GM19238 (cell line): ENCODE measurements around the gene CFHR4.
"Not testable (repeated sequence)": the region's sequence is repeated elsewhere in the genome, so short reads cannot be mapped to it uniquely, and the experiment has no call there.

Source experiments
- DNase-seq: peaks from one replicate; pipeline ENCODE4 v3.0.0; 2011; ENCODE audit warnings: low spot score; ENCODE audit not compliant: insufficient read length

CFHR4 gene

GRCh38 chr1:196887515-196888239, at the start of gene CFHR4:
TSS of gene CFHR4 (plus strand) at chr1:196888052. CDS start at chr1:196888151, 99 bp downstream.
- DNase-seq, result no peak

- not testable (repeated sequence) for DNase-seq
Observed at GRCh38 chr1:196849613-196850492, 38.0 kb upstream of the CFHR4 start.

DNA sequence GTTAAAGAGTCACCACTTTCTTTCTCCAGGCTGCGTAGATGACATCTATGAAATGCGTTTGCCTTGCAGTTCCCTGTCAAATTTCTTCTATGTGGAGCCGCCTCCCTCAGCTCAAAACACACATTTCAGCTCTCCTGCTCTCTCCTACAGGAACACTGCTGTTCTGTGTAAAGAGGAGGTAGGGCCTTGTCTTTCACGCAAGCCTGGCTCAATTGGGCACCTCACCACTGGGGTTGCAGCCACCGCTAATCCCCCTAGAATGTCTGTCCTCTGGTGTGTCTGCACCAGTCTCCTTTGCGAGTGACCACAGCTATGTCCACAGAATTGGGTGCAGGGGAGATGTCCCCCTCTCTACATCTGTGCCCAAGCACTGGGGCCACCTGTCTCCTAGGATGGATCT, 31.8 kb upstream of the CFHR4 start:
- DNase-seq, result no peak

DNA sequence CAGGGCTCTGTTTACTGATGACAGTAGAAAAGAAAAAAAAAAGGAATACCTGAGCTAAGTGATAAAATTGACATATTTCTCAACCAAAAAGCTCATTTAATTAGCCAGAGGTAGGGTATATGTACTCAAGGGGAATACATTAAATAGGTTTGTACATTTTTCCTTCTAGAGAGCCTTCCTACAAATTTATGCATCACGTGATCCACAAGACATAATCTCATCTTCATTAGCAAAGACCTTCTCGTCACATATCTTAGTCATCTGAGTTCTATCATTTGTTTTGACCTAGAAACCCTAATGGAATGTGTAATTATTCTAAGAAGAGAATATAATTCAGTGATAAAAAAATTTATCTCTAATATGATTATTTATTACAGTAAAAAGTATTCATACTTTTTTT, 30.7 kb upstream of the CFHR4 start:
- DNase-seq, result no peak

GRCh38 chr1:196858811-196859210, 29.0 kb upstream of the CFHR4 start:
- DNase-seq, result no peak

GRCh38 chr1:196860323-196860884, 27.4 kb upstream of the CFHR4 start:
- DNase-seq, result no peak

- DNase-seq, result no peak
Observed at GRCh38 chr1:196861429-196861828, 26.4 kb upstream of the CFHR4 start.

GRCh38 chr1:196866974-196867373, 20.9 kb upstream of the CFHR4 start:
- no peak for DNase-seq

DNA sequence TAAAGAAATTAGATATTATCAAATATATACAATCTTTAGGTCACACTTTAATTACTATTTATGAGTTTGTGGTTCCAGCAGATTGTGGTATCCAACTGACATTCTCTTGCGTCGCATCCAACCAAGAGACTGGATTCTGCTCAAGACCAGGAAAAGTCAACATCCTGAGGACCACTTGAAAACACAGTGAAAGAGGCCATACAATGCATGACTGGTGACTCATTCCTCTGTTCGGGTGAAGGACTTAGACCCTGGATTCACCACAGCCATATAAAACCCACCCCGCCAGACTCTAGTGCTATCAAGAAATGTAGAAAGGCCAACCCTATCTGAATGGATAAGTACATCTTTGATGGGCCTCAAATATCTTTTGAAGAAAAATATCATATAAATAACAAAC, 14.5 kb upstream of the CFHR4 start:
- no peak for DNase-seq

DNA sequence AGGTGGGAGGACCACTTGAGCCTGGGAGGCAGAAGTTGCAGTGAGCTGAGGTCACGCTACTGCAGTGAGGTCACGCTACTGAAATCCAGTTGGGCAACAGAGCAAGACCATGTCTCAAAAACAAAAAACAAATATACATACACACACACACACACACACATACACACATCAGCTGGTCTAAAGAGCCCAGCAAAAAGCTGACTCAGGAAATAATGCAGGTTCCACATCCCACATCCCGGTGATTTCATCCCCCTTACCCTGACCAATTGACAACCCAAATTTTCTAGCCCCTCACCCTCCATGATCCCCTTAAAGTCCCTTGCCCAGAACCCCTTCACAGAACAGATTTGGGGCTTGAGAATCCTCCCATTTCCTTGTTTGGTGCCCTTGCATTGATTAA, 11.9 kb upstream of the CFHR4 start:
- no peak for DNase-seq

GRCh38 chr1:196877964-196878363, 9.9 kb upstream of the CFHR4 start:
- DNase-seq, result no peak

- DNase-seq, result not testable (repeated sequence)
Observed at GRCh38 chr1:196886560-196886959, 1.3 kb upstream of the CFHR4 start.

DNA sequence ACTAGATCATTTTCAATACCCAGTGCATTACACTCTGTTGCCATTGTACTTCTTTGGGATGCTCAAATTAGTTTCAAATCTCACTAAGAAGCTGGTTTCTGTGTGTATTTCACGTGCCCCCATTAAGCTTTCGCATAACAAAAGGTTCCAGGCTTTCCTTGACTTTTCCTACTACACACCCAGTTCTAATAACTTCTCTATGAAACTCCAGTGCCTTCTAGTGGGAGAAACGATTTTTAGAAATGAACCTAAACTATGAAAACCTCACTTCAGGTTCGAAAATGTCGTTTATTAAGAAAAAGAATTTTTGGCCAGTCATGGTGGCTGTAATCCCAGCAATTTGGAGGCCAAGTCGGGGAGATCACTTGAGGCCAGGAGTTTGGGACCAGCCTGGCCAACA, 2.8 kb downstream of the CFHR4 start:
- DNase-seq, result no peak

- no peak for DNase-seq
Observed at GRCh38 chr1:196891251-196891650, 3.4 kb downstream of the CFHR4 start.

- no peak for DNase-seq
Observed at GRCh38 chr1:196896355-196896754, 8.5 kb downstream of the CFHR4 start.

- DNase-seq, result no peak
Observed at GRCh38 chr1:196897158-196897828, 9.4 kb downstream of the CFHR4 start.

- DNase-seq, result no peak
Observed at GRCh38 chr1:196902344-196902743, 14.5 kb downstream of the CFHR4 start.

GRCh38 chr1:196910215-196910614, 22.4 kb downstream of the CFHR4 start:
- DNase-seq, result no peak

DNA sequence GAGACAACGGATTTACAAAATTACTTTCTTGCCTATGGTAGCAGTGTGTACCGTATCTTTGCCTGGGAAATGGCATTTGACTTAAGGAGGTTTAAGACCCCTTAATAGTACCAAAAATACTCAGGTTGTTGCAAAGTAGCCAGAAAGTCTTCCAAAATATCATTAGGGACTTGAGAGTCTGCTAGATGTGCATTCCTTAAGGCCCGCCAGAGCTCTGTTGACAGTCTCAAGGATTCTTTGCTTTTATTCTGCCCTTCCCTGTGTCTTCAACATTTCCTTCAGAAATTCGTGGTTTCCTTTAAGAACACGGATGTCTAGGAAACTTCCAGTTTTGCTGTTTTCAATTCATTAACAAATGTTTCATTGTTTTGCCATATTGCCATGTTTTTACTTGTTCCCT, 24.4 kb downstream of the CFHR4 start:
- not testable (repeated sequence) for DNase-seq

DNA sequence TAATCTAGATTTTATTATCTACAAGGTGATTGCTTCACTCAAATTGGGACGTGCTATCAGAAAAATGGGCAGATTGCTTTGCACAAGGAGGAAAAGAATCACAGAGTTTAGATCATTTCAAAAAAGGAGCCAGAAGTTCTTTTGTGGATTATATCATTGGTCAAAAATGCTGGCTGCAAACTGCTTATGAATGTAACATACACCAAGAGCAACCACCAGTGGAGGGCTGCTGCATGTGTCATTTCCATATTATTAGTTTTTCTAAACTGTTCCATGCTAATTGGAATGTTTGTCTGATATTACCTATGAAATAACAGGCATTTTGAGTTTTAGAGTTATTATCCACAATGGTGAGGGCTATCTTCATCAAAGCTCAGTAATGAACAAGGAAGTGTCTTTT, 39.0 kb downstream of the CFHR4 start:
- not testable (repeated sequence) for DNase-seq

- not testable (repeated sequence) for DNase-seq
Observed at GRCh38 chr1:196932853-196933252, 45.0 kb downstream of the CFHR4 start.
